Spleen (tissue), 11 donors: Measurements from ENCODE around the gene PODXL. TPM values are rescaled to one million over a fixed set of nuclear protein-coding genes. Genes with fewer than 3 reads are reported as not detected.
A peak's percentile ranks its signal among the peaks of the same experiment; 100 is the strongest.

Experiments used
- DNase-seq: peaks from one replicate; pipeline ENCODE4 v3.0.0-alpha.2; 2020
- H3K27ac ChIP-seq, 8 donors: fragments of 200-600 bp; sonication (generic) in 7 of 8; 1 replicate in 4 of 8; 2 replicates in 4 of 8; pipeline versions ENCODE4 v1.5.0 to v1.8.0; 2016 to 2021; ENCODE audit warnings: inconsistent platforms in 4 of 8, mild to moderate bottlenecking in 4 of 8, moderate library complexity in 1 of 8
- H3K27me3 ChIP-seq, 7 donors: fragments of 200-600 bp; sonication (generic) in 6 of 7; replicated peaks in 1 of 7; 1 replicate in 4 of 7; 2 replicates in 3 of 7; pipeline versions ENCODE4 v1.5.0 to v1.8.0; 2016 to 2021; ENCODE audit warnings: inconsistent platforms in 3 of 7, mild to moderate bottlenecking in 1 of 7
- H3K36me3 ChIP-seq, 6 donors: fragments of 200-600 bp; sonication (generic) in 5 of 6; 1 replicate in 4 of 6; 2 replicates in 2 of 6; pipeline versions ENCODE4 v1.5.0 to v1.8.0; 2016 to 2021; ENCODE audit warnings: inconsistent platforms in 2 of 6
- H3K4me1 ChIP-seq, 6 donors: fragments of 200-600 bp; sonication (generic) in 5 of 6; 1 replicate in 3 of 6; 2 replicates in 3 of 6; pipeline versions ENCODE4 v1.5.0 to v1.8.0; 2016 to 2021; ENCODE audit warnings: inconsistent platforms in 3 of 6
- H3K4me3 ChIP-seq, 8 donors: fragments of 200-600 bp; sonication (generic) in 7 of 8; 1 replicate in 4 of 8; 2 replicates in 4 of 8; pipeline versions ENCODE4 v1.5.0 to v1.8.0; 2016 to 2021; ENCODE audit warnings: inconsistent platforms in 4 of 8, mild to moderate bottlenecking in 4 of 8, moderate library complexity in 2 of 8
- H3K9me3 ChIP-seq, 8 donors: fragments of 200-600 bp; sonication (generic) in 7 of 8; 1 replicate in 4 of 8; 2 replicates in 4 of 8; pipeline versions ENCODE4 v1.5.0 to v1.8.0; 2016 to 2021; ENCODE audit warnings: inconsistent platforms in 4 of 8
- POLR2A ChIP-seq, 3 donors: fragments of 450-650 bp; IDR thresholded peaks; one replicate each; pipeline ENCODE4 v1.5.1; 2017; ENCODE audit warnings: antibody characterized with exemption in 3 of 3, mild to moderate bottlenecking in 1 of 3
- POLR2AphosphoS5 ChIP-seq, 3 donors: sonication (generic); formaldehyde crosslinking; IDR thresholded peaks; one replicate each; pipeline ENCODE4 v1.5.1; 2017; ENCODE audit warnings: antibody characterized with exemption in 3 of 3
- WGBS, 5 donors: extraction: QIAGEN DNeasy Blood & Tissue Kit in 3 of 5; methylation state at CpG; one replicate each; pipeline versions ENCODE4 v1.1.5 to v1.1.7; 2013 to 2018; 5-methylcytosine and 5-hydroxymethylcytosine counted together
- intact Hi-C: fragments of 100-400 bp; cut with DNase I; formaldehyde crosslinking; loops from one replicate; pipeline ENCODE4 v1.15.0; 2023; ENCODE audit warnings: low total_unique reads
- polyA plus RNA-seq, 3 donors: library from polyadenylated mRNA; stranded (reverse); fragments of 200-250 nt; gene quantifications; one replicate each; pipeline ENCODE4 v1.2.1, GENCODE V29; 2013
- total RNA-seq, 7 donors: library from RNA; depleted of rRNA in 3 of 7; stranded (reverse); fragments of >200 nt in 3 of 7; fragmentation: NEBNext Ultra II Directional in 4 of 7; extraction: Animal tissue kit (Norgen Biotek cat#: 25700) in 4 of 7; gene quantifications; one replicate each; pipeline versions ENCODE4 v1.1.0 to v1.2.1, GENCODE V29; 2016 to 2021
- TF ChIP-seq, protein P1 (sequence below), 11 experiments: fragments of 200-600 bp in 7 of 11; fragments of 450-650 bp in 4 of 11; sonication (generic) in 4 of 11; IDR thresholded peaks in 8 of 11; conservative IDR thresholded peaks in 3 of 11; 1 replicate in 7 of 11; 2 replicates in 4 of 11; pipeline versions ENCODE4 v1.4.0 to v1.8.0; 2016 to 2021; ENCODE audit warnings: antibody characterized with exemption in 11 of 11, inconsistent platforms in 4 of 11, mild to moderate bottlenecking in 1 of 11
- donor health status: healthy with polysubstance abuse.
- donor health status: DM: no; HTN: no; CAD: no; lungs with moderate emphysema.
- donor health status: DM: no; HTN: no; CAD: no.
- donor health status: Bipolar disorder and iron deficiency.
- donor health status: healthy.
- donor health status: DM: no; HTN: no; CAD: no.
- donor health status: DM: yes; HTN: yes; CAD: no.

Gene PODXL
- total and polyA plus RNA-seq, 10 donors, result 1.9 to 27.5 (median 16.0) TPM

DNA sequence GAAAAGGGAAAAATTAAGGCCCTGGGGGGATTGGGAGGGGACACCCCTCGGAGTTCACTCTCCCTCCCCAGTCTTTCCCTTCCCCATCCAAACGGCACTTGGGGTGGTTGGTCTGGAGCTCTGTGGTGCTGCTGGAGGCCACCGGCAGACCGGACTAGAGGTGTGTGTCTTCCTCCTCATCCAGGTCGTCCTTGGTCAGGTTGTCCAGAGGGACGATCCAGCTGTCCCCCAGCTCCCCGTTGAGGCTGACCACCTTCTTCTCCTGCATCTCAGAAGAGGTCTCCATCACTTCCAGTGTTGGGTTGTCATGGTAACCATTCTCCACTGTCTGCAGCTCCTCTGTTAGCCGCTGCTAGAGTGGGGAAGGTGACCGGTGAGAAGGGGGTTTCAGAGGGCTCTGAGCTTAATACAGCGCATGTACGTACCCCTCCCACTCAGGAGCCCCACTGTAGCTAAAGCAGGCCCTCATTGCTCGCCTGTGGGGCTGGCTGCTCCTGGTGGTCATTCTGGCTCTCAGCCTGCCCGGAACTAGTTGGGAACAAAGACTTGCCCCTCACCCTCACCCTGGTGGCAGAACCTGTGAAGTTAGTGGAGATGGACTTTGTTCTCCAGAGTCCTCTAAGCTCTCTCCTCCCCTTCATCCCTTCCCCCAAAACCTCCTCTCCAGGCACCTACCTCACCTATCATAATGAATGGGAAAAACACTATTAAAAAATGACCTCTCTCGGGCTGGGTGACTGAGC, 52.1 kb downstream of the PODXL start:
- peaks cover 0 to 49% (median 21%) of the 10 kb centered on the region in 6 donors for H3K4me1 ChIP-seq
- H3K27me3 ChIP-seq, result no peaks in the 10 kb centered on the region
- no peaks in the 10 kb centered on the region for H3K9me3 ChIP-seq
- DNase-seq, result no peak
- peaks cover 0 to 20% (median 0%) of the 10 kb centered on the region in 6 donors for H3K36me3 ChIP-seq
- WGBS, 5 donors, result 88 to 93% (median 91%) methylated on average over 14 of the region's 14 CpGs
- no peak overlapping the region for H3K4me3 ChIP-seq
- intact Hi-C loops, result no loop called here
- peak overlapping the region in 1 of 8 donors; percentile 30 for H3K27ac ChIP-seq
- TF ChIP-seq, protein P1, sequence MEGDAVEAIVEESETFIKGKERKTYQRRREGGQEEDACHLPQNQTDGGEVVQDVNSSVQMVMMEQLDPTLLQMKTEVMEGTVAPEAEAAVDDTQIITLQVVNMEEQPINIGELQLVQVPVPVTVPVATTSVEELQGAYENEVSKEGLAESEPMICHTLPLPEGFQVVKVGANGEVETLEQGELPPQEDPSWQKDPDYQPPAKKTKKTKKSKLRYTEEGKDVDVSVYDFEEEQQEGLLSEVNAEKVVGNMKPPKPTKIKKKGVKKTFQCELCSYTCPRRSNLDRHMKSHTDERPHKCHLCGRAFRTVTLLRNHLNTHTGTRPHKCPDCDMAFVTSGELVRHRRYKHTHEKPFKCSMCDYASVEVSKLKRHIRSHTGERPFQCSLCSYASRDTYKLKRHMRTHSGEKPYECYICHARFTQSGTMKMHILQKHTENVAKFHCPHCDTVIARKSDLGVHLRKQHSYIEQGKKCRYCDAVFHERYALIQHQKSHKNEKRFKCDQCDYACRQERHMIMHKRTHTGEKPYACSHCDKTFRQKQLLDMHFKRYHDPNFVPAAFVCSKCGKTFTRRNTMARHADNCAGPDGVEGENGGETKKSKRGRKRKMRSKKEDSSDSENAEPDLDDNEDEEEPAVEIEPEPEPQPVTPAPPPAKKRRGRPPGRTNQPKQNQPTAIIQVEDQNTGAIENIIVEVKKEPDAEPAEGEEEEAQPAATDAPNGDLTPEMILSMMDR (IDR thresholded peaks at IDR 0.05 in 8 of 11, conservative IDR thresholded peaks at IDR 0.05 in 3 of 11), result no peak
- TF ChIP-seq POLR2AphosphoS5 (IDR thresholded peaks at IDR 0.05), result peak in 1 of 3 donors; percentile 18

DNA sequence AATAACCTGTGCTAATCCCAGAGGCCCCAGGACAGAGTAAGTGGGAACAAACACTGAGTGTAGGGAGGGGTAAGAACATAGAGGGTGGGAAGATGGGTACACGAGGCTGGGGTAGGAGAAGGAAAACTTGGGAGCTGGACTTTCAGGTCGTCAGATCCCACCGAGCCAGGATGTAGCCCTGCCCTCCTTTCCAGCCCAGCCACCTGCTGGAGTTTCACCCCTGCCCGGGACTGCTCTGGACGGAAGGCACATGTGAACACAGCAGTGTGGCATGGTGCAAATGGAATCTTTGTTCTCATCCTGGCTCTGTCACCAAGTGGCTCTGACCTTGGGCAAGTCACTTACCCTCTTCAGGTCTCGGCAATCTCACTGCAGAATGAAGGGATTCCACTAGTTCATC, 52.8 kb downstream of the PODXL start:
- Histone ChIP-seq H3K27ac (peak overlapping the region in 5 of 8 donors; percentile 10 to 60 (median 30)), H3K9me3 (no peaks in the 10 kb centered on the region), H3K36me3 (peaks cover 0 to 27% (median 0%) of the 10 kb centered on the region in 6 donors), H3K27me3 (no peaks in the 10 kb centered on the region), H3K4me1 (peaks cover 0 to 45% (median 21%) of the 10 kb centered on the region in 6 donors), H3K4me3 (no peak overlapping the region)
- TF ChIP-seq, protein P1 (IDR thresholded peaks at IDR 0.05 in 8 of 11, conservative IDR thresholded peaks at IDR 0.05 in 3 of 11), result no peak
- TF ChIP-seq POLR2A (IDR thresholded peaks at IDR 0.05) (no peak), POLR2AphosphoS5 (IDR thresholded peaks at IDR 0.05) (no peak)
- intact Hi-C loops, result no loop called here
- 66 to 81% (median 77%) methylated on average over 6 of the region's 6 CpGs for WGBS, 5 donors
- DNase-seq, result no peak

DNA sequence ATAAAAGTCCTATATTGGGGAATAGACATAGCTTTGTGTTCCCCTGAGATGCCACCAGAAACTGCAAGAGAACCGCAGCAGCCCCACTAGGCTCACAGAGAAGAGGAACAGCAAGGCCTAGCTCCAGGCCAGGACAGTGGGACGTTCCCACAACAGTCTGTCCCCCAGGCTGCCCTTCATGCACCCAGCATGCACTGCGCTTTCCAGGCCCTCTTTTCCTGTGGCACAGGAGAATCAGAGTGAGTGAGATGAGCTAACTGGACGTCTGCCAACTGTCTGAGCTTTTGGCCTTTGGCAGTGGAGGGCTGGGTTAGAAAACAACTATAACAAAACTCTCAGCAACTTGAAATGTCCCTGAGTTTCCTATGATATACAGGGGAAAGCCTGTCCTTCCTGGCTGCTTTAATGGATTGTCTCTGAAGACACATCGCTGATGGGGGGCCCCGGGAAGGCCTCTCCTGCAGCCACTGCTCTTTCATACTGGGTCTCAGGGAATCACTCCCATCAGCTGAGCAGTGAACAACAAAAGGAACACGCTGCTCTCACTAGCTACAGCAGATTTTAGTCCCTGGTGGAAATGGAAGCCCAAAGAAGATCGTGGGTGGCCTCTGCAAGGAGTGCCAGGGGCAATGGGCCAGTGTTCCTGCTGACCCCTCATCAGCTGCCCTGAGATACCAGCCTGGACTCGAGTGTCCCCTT, 53.5 kb downstream of the PODXL start:
- peak in 2 of 3 donors; percentile 57 for TF ChIP-seq POLR2AphosphoS5 (IDR thresholded peaks at IDR 0.05)
- TF ChIP-seq, protein P1 (IDR thresholded peaks at IDR 0.05 in 8 of 11, conservative IDR thresholded peaks at IDR 0.05 in 3 of 11), result no peak
- H3K4me1 ChIP-seq, result peaks cover 0 to 38% (median 16%) of the 10 kb centered on the region in 6 donors
- 63 to 77% (median 70%) methylated on average over 4 to 9 of the region's 9 CpGs for WGBS, 5 donors
- H3K4me3 ChIP-seq, result no peak overlapping the region
- intact Hi-C loops, result no loop called here
- H3K9me3 ChIP-seq, result no peaks in the 10 kb centered on the region
- H3K36me3 ChIP-seq, result peaks cover 0 to 34% (median 0%) of the 10 kb centered on the region in 6 donors
- H3K27ac ChIP-seq, result peak overlapping the region in 6 of 8 donors; percentile 10 to 60 (median 36)
- no peaks in the 10 kb centered on the region for H3K27me3 ChIP-seq
- no peak for DNase-seq
